GM19239 (cell line): ENCODE data around the gene GDF10.

Source experiments
- DNase-seq: peaks from one replicate; pipeline ENCODE4 v3.0.0; 2011; ENCODE audit warnings: low spot score; ENCODE audit not compliant: insufficient read length
- FAIRE-seq: peaks from 2 replicates; lab custom pipeline; 2011; peaks lifted over from hg19 to GRCh38; lab: Jason Lieb, UNC

Gene GDF10

DNA sequence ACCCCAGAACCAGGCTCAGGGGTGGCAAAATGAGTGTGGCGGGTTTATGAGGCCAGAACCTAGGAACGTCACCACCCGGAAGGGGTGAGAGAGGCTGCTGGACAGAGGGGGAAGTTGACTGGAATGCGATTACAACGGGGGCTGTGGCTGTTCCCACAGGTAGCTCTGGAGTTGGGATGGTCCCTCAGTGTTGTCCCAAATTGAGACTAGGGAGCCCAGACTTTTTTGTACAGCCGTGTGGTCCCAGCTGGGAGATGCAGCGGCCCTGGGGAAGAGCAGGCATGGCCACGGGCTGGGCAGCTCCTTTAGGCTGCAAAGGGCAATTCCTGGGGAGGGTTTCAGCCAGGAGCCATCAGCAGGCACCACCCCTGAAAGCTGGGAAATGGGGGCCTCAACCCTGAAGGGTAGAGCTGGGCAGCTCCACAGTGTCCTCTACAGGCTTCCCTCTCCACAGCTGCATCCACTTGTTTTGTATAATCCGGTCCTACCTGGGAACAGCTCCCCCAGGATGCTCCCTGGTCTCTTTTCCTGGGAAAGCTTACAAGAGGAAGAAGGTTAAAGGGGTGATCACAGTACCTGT lies 11.0 kb upstream of the GDF10 start:
- FAIRE-seq = no peak
- DNase-seq = no peak

DNA sequence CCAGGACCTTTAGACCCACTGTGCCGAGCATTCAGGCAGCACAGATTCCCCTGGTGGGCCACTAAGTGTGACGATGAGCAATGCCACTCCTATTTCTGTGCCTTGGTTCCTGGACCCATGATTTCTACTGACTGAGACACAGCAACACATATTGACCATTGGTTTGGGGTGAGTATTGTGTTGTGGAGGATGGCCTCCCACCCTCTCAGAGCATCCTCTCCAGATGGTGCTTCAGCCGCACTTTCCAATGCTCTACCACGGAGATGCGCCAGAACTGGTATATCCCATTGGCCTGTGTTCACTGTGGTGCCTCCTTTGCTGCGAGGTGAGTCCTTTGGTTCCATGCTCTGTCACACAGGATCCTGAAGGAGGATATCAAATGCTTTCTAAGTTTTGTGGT lies 10.1 kb upstream of the GDF10 start:
- DNase-seq (no peak), FAIRE-seq (no peak)

DNA sequence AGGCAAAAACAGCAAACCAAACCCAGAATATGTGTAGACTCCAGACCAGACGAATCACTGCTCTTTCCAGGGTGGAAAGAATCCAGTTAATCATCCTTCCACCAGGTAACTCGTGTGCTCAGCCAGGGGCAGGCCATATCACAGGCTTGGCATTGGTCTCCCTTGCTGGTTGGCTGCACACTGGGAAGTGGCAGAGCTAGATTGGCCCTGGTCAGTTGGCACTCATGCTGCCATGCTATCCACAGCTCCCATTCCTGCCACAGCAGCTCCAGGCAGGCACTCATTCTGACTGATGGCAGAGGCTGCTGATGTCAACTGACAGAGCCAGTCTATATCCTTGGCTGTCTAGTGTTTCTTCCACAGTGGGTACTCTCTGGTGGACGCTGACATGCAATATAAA lies 9.7 kb upstream of the GDF10 start:
- DNase-seq = no peak

DNA sequence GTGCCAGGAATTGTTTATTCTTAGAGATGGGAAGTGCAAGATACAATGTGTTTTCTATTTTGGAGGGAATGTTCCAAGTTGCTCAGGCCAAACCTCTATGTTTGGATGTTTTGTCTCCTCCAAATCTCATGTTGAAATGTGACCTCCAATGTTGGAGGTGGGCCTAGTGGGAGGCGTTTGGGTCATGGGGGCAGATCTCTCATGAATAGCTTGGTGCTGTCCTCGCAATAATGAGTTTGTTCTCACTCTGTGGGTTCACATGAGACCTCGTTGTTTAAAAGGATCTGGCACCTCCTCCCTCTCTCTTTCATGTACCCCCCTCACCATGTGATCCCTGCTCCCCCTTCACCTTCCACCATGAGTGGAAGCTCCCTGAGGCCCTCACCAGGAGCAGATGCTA lies 8.3 kb upstream of the GDF10 start:
- no peak for FAIRE-seq
- no peak for DNase-seq

More for the DNA sequence above, 9.7 kb upstream of the GDF10 start:
- FAIRE-seq = no peak

DNA sequence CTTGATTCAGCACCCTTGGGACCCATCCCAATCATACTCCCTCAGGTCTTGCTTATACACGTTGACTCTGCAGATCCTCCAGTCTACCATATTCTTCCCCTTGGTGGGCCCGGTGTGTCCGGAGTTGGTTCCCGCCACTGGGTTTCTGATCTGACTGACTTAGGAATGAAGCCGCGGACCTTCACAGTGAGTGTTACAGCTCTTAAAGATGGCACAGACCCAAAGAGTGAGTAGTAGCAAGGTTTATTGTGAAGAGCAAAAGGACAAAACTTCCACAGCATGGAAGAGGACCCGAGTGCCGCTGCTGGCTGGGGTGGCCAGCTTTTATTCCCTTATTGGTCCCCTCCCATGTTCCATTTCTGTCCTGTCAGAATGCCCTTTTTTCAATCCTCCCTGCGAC lies 5.9 kb upstream of the GDF10 start:
- FAIRE-seq = no peak
- DNase-seq = no peak

DNA sequence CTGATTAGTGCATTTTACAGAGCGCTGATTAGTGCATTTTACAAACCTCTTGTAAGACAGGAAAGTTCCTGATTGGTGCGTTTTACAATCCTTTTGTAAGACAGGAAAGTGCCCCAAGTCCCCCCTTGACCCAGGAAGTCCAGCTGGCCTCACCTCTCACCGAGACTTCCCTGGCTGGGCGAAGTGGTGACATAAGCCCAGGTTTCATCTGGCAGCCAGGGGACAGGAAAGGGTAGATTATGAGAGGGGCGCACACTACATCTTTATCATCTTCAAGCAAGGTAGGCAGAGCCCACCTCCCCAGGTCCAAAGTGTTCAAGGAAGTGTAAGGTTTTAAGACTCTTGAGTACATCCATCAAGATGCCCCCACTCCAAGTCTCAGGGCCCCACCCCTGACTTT lies 5.5 kb upstream of the GDF10 start:
- FAIRE-seq = no peak
- DNase-seq = no peak

DNA sequence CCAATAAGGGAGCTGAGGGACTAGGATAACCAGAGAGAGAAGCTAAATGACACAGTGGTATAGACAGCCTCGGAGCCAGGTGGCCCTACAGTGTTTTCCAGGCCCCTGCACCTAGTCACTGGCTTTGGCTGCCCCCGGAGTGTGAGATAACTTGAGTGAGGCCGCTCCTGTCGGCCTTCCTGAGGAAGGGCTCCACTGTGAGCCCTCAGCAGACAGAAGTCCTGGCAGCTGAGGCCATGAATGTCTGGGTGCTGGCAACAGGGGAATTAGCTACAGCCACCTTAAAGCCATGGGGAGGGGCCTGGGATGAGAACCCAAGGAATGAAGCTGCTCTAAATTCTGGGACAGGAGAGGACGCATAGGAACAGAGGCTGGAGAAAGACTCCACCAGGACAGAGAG lies 4.6 kb upstream of the GDF10 start:
- no peak for FAIRE-seq
- DNase-seq = no peak

DNA sequence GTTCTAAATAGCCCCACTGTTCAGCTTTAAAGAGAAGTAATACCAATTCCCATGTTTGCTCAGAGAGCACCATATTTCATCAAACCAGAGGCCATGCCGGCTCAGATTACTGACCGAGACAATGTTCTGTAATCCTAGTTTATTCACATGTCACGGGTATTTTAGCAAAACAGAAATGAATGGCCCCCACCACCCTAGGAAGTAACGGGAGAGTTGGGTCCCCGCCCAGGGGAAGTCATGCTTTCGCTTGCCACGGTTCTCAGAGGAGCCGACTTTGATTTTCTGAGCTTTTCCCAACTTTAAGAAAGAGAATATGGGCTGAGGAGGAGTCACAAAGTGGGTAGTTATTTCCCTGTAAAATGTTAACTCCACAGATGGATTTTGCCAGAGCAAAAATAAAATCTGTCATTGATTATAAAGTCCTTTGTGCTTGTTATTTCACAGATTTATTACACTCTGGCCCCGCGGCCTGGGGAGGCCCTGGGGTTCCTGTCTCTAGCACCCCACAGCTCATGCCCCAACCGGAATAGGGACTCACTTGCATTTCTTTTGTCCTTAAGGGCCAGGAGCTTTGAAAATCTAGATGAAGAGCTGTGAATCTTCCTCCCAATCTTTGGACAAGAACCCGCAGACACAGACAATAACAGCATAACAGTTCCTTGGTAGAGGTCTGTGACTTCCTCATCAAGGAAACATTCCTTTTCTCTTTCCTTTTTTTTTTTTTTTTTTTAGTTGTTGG lies 3.7 kb upstream of the GDF10 start:
- no peak for DNase-seq
- FAIRE-seq = no peak

DNA sequence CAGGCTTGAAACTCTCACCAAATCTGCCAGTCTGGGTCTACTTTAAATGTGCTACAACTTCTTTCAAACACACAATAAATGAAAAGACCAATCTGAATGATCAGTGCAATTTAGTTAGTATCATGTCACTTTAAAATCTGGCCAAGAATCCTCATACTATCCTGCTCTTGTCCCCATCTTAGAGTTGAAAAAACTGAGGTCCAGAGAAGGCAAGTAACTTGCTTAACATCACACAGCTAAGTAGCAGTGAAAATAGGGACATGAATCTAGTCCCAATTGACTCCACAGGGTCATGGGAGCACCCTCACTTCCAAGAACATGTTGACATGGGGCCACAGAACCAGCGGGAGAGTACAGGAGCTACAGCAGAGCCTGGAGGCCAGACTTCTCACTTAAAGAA lies 3.1 kb upstream of the GDF10 start:
- DNase-seq (no peak), FAIRE-seq (no peak)

DNA sequence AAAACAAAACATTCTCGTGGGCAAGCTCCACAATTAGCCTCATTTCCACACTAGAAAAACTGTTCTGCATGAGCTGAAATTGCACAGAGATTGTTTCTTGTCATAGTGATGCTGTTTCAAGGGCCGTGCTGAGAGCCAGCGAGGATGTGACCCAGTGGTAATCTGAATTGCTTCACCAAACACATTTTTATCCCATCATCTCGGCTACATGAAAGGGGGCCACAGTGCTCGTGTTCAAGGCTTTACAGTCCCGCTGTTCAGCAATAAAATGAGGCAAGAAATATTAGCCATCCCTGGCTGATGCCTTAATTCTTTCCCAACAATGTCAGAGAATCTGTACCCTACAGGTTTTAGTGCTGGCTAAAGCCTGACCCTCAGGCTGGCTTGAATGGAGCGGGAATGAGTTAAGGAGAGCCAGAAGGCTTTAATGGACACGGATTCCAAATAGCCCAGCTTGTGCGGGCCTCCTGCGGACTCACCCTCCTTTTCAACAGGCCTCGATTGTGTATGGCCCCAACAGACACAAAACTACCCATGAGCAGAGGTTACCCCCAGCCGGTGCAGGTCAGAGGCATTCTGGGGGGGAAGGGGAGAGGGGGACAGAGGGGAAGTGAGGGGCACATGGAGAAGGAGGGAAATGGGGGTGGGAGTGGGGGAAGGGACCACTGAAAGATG lies 2.0 kb upstream of the GDF10 start:
- DNase-seq = no peak
- no peak for FAIRE-seq

DNA sequence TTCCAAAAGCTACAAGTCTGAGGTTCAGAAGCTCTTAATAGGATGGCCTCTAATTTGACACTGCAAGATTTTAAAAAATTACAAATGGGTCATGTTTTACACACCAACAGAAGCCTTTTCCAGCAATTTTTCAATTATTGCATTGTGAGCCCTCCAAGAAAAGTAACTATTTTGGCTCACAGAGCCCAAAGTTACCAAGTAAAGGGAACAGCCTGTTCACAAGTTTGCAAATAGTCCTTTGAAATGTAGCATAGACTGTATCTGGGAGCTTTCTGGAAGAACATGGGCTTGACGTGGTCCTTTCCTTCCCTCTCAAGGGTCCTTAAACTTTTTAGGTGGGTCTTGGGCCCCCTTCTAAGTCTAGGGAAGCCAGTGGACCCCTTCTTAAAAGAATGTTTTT lies 1.3 kb upstream of the GDF10 start:
- FAIRE-seq = no peak
- DNase-seq = no peak

DNA sequence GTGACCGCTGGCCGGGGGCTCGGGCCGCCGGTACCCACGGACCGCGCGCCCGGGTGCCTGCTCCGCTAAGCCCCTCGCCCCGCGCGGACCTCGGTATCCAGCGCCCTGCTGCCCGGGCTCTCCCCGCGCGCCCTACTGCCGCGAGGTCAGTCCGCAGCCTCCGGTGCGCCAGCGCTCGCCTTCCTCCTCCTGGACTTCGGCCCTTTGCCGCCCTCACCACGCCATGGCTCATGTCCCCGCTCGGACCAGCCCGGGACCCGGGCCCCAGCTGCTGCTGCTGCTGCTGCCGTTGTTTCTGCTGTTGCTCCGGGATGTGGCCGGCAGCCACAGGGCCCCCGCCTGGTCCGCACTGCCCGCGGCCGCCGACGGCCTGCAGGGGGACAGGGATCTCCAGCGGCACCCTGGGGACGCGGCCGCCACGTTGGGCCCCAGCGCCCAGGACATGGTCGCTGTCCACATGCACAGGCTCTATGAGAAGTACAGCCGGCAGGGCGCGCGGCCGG lies 483 bp downstream of the GDF10 start:
- DNase-seq (no peak), FAIRE-seq (no peak)

DNA sequence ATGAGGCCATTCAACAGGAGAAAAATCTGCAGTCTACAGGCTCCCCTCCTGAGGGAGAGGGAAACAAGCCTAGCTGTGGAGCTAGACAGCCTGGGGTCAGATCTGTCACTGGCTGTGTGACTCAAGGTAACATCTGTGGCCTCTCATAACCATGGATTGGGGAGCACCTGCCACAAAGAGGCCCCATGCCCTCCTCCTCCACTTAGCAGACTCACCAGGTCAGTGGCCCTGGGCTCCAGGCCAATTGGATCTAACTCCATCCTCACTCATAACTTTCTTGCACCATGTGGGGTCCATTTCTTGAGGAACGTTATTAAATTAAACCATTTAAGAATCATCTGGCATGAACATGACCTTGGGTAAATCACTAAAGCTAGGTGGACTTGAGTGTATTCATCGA lies 1.8 kb downstream of the GDF10 start:
- FAIRE-seq = no peak
- DNase-seq = no peak

DNA sequence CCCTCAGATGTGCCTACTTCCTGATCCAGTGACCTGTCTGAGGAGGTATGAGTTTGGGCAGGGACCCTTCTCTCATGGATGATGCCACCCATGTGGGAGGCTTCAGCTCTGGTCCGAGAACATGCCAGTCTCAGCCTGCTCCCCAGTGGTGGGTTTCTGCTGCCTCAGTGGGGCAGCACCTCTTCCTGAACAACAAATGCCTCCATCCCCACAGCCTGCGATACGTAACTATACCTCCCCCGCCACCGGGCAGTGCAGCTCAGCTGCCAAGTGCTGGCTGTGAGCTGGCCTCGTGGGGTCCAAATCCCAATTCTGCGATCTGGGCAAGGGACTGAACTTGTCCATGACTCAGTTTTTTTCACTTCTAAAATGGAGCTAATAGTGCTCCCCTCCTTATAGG lies 3.1 kb downstream of the GDF10 start:
- no peak for DNase-seq
- no peak for FAIRE-seq

DNA sequence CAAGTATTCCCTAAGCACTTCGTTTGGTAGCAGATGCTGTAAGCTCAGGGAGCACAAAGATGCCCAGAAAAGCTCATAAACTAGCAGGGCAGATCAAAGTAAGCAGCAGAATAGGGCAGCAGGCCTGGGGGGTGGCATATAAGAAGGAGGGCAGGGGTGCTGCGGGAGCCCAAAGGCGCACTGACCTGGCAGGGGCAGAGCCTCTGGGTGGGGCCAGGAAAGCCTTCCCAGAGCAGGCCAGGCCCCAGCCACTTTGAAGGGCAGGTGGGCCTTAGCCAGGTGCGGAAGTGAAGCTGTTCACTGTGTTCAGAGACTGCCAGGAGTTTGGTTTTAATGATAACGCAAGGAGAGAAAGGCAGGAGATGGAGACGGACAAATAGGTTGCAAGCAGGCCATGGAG lies 3.9 kb downstream of the GDF10 start:
- no peak for DNase-seq
- no peak for FAIRE-seq

DNA sequence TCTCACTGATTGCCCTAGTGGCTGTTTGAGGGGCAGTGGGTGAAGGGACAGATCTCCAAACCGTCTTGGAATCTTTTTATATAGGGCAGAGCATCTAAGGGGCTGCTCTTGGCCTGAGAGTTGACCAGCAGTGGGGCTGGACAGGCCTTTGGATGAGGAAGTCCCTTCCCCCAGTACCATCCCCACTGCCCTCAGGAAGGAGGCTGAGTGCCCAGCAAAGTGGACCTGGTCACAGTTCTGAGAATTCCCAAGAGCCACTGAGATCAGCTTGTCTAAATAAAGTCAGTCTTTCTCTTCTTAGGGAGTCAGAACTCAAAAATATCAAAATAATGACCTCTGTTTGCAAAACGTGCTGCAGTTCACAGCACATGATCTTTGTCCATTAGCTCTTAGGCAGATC lies 5.6 kb downstream of the GDF10 start:
- DNase-seq = no peak
- no peak for FAIRE-seq

DNA sequence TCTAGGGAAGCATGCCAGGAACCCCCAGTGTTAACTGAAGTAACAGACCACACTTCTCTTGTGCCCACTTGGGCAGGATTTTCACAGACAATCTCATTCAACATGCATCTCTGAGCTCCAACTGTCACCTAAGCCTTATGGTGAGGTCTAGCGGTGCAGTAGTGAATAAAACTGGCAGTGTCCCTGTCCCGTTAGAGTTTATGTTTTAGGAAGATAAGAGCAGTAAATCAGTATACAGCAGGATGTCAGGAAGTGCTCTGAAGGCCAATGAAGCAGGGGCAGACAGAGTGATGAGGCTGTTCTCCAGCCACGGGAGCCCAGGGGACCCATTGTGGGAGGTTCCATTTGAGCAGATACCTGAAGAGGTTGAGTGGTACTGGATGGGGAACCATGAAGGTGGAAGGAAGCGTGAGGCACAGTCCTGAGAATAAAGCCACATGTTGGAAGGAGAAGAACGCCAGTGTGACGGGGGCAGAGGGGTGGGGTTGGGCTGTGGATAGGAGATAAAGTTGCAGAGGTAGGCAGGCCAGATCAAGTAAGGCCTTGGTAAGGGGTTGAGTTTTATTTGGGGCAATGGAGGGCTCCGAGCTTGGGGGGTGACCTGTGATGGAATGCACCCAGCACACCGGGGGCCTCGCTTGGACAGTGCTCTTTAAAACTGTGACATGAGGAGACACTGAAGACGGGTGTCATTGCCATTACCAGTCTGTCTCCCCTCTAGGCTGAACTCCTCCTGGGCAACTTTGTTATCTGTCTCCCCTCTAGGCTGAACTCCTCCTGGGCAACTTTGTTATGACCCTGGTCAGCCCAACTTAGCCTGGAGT lies 6.6 kb downstream of the GDF10 start:
- FAIRE-seq = no peak

DNA sequence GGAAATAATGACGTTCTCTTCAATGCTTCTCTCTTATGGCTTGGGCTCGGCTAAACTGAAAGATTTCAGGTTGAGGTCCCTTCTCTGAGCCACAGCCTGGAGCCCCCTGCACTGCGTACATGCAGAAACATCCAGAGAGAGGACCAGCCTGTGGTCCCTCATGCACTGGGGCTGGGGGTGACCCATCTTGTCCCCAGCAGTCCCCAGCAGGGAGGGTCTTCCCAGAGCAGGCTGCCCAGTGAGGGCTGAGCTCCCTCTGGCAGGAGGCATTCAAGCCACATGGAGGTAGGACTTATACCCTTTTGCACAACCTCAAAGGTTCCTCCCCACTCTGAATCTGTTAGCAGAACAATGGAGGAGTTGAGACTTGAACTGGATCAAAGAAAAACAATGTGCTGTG lies 7.4 kb downstream of the GDF10 start:
- DNase-seq (no peak), FAIRE-seq (no peak)

More for the DNA sequence above, 6.6 kb downstream of the GDF10 start:
- DNase-seq = no peak

DNA sequence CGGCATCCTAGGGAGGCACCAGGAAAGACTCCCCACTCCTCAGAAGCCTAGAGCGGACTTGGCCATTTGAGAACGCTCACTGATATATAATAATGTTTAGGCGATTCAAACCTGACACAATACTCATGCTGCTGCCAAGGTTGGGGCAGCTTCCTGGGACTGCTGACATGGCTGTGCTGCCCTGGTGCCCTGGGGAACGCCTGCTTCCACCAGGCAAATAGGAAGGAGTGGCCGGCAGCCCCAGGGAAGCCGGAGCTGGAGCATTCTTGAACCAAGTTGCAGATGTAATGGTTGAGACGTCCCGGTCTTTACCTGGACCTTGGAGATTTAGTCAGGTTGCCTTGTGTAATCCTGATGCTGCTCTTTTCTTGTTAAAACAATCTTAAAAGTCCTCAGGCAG lies 8.8 kb downstream of the GDF10 start:
- no peak for FAIRE-seq

DNA sequence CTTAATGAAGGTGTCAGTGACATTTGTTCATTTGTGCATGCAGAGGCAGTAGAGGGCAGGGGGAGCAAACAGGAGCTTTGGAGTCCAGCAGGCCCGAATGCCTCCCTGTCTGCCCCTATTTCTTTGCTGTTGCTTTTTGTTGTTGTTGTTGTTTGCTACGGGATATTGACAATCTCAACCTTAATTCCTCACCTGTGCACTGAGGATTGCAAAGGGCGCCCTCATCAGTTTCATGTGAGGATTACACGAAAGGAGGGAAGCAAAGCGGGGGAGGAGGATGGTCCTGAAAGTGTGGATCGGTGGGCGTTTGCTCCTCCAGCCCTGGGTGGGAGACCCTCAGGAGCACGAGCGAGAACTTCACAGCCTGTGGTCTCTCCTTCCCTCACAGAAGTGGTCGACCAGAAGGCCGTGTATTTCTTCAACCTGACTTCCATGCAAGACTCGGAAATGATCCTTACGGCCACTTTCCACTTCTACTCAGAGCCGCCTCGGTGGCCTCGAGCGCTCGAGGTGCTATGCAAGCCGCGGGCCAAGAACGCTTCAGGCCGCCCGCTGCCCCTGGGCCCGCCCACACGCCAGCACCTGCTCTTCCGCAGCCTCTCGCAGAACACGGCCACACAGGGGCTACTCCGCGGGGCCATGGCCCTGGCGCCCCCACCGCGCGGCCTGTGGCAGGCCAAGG lies 9.6 kb downstream of the GDF10 start:
- no peak for DNase-seq
- FAIRE-seq = no peak

More for the DNA sequence above, 8.8 kb downstream of the GDF10 start:
- DNase-seq = no peak
